Measurements from ENCODE around the gene PHACTR3. TPM values are rescaled to one million over a fixed set of nuclear protein-coding genes. Genes with fewer than 3 reads are reported as not detected.

The PHACTR3 gene
- total and polyA plus RNA-seq, 2 of the 8 experiments (the other 6 are each of a cell fraction or from before 2014, with no cell fraction given) = 0.05 to 0.13 TPM

DNA sequence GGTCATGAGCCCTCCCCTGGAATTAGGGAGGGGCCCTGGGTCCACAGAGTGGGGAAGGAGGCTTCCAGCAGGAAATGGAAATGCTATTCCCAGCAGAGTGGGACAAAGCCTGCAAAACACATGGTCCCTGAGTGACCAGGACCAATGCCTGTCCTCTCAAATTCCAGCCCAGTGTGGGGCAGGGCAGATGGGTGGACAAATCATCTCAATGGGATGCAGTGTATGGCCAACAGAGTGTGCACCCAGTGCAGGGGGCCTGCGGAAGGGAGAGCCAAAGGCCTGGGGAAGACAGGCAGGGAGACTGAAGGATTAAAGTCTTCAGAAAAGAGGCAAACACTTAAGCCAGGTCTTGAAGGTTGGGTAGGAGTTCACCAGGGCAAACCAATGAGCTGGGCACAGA lies 28.7 kb upstream of the PHACTR3 start (continued):
- TF ChIP-seq, protein P1, sequence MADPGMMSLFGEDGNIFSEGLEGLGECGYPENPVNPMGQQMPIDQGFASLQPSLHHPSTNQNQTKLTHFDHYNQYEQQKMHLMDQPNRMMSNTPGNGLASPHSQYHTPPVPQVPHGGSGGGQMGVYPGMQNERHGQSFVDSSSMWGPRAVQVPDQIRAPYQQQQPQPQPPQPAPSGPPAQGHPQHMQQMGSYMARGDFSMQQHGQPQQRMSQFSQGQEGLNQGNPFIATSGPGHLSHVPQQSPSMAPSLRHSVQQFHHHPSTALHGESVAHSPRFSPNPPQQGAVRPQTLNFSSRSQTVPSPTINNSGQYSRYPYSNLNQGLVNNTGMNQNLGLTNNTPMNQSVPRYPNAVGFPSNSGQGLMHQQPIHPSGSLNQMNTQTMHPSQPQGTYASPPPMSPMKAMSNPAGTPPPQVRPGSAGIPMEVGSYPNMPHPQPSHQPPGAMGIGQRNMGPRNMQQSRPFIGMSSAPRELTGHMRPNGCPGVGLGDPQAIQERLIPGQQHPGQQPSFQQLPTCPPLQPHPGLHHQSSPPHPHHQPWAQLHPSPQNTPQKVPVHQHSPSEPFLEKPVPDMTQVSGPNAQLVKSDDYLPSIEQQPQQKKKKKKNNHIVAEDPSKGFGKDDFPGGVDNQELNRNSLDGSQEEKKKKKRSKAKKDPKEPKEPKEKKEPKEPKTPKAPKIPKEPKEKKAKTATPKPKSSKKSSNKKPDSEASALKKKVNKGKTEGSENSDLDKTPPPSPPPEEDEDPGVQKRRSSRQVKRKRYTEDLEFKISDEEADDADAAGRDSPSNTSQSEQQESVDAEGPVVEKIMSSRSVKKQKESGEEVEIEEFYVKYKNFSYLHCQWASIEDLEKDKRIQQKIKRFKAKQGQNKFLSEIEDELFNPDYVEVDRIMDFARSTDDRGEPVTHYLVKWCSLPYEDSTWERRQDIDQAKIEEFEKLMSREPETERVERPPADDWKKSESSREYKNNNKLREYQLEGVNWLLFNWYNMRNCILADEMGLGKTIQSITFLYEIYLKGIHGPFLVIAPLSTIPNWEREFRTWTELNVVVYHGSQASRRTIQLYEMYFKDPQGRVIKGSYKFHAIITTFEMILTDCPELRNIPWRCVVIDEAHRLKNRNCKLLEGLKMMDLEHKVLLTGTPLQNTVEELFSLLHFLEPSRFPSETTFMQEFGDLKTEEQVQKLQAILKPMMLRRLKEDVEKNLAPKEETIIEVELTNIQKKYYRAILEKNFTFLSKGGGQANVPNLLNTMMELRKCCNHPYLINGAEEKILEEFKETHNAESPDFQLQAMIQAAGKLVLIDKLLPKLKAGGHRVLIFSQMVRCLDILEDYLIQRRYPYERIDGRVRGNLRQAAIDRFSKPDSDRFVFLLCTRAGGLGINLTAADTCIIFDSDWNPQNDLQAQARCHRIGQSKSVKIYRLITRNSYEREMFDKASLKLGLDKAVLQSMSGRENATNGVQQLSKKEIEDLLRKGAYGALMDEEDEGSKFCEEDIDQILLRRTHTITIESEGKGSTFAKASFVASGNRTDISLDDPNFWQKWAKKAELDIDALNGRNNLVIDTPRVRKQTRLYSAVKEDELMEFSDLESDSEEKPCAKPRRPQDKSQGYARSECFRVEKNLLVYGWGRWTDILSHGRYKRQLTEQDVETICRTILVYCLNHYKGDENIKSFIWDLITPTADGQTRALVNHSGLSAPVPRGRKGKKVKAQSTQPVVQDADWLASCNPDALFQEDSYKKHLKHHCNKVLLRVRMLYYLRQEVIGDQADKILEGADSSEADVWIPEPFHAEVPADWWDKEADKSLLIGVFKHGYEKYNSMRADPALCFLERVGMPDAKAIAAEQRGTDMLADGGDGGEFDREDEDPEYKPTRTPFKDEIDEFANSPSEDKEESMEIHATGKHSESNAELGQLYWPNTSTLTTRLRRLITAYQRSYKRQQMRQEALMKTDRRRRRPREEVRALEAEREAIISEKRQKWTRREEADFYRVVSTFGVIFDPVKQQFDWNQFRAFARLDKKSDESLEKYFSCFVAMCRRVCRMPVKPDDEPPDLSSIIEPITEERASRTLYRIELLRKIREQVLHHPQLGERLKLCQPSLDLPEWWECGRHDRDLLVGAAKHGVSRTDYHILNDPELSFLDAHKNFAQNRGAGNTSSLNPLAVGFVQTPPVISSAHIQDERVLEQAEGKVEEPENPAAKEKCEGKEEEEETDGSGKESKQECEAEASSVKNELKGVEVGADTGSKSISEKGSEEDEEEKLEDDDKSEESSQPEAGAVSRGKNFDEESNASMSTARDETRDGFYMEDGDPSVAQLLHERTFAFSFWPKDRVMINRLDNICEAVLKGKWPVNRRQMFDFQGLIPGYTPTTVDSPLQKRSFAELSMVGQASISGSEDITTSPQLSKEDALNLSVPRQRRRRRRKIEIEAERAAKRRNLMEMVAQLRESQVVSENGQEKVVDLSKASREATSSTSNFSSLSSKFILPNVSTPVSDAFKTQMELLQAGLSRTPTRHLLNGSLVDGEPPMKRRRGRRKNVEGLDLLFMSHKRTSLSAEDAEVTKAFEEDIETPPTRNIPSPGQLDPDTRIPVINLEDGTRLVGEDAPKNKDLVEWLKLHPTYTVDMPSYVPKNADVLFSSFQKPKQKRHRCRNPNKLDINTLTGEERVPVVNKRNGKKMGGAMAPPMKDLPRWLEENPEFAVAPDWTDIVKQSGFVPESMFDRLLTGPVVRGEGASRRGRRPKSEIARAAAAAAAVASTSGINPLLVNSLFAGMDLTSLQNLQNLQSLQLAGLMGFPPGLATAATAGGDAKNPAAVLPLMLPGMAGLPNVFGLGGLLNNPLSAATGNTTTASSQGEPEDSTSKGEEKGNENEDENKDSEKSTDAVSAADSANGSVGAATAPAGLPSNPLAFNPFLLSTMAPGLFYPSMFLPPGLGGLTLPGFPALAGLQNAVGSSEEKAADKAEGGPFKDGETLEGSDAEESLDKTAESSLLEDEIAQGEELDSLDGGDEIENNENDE (IDR thresholded peaks at IDR 0.05; ENCODE audit: insufficient replicate concordance, low read length) = no peak
- no peak for TF ChIP-seq MAFK (IDR thresholded peaks at IDR 0.05; ENCODE audit: low read depth, low read length)
- TF ChIP-seq, protein P2, sequence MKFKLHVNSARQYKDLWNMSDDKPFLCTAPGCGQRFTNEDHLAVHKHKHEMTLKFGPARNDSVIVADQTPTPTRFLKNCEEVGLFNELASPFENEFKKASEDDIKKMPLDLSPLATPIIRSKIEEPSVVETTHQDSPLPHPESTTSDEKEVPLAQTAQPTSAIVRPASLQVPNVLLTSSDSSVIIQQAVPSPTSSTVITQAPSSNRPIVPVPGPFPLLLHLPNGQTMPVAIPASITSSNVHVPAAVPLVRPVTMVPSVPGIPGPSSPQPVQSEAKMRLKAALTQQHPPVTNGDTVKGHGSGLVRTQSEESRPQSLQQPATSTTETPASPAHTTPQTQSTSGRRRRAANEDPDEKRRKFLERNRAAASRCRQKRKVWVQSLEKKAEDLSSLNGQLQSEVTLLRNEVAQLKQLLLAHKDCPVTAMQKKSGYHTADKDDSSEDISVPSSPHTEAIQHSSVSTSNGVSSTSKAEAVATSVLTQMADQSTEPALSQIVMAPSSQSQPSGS (IDR thresholded peaks at IDR 0.05; ENCODE audit: low read length) = no peak
- TF ChIP-seq, protein P3, sequence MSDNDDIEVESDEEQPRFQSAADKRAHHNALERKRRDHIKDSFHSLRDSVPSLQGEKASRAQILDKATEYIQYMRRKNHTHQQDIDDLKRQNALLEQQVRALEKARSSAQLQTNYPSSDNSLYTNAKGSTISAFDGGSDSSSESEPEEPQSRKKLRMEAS (IDR thresholded peaks at IDR 0.05) = no peak
- no peak for TF ChIP-seq SIN3A (conservative IDR thresholded peaks at IDR 0.05 in 1 of 2, IDR thresholded peaks at IDR 0.05 in 1 of 2; ENCODE audit: low read depth in 1 of 2, low read length in 2 of 2)
- no peak for TF ChIP-seq CHD2 (IDR thresholded peaks at IDR 0.05; ENCODE audit: low read length)
- TF ChIP-seq HDAC2 (IDR thresholded peaks at IDR 0.05; ENCODE audit: borderline replicate concordance in 1 of 2, low read depth in 2 of 2, low read length in 2 of 2) = no peak
- TF ChIP-seq GABPA (IDR thresholded peaks at IDR 0.05; ENCODE audit: borderline replicate concordance, insufficient read depth, low read length) = no peak
